ENCODE results near the gene RBM42.

The RBM42 gene

GRCh38 chr19:35621708-35622107 lies 7.1 kb upstream of the RBM42 start:
- DNase-seq (ENCODE audit: low read depth in 2 of 2) = no peak

GRCh38 chr19:35622750-35623149 lies 6.1 kb upstream of the RBM42 start:
- DNase-seq (ENCODE audit: low read depth in 2 of 2) = no peak

- no peak for DNase-seq (ENCODE audit: low read depth in 2 of 2)
Measured at GRCh38 chr19:35623327-35624010, 5.4 kb upstream of the RBM42 start.

- no peak for DNase-seq (ENCODE audit: low read depth in 2 of 2)
Measured at GRCh38 chr19:35628264-35628564, 622 bp upstream of the RBM42 start.

- no peak for DNase-seq (ENCODE audit: low read depth in 2 of 2)
Measured at GRCh38 chr19:35629332-35629633, 447 bp downstream of the RBM42 start.

GRCh38 chr19:35633727-35634440 lies 5.0 kb downstream of the RBM42 start:
- no peak for DNase-seq (ENCODE audit: low read depth in 2 of 2)

DNA sequence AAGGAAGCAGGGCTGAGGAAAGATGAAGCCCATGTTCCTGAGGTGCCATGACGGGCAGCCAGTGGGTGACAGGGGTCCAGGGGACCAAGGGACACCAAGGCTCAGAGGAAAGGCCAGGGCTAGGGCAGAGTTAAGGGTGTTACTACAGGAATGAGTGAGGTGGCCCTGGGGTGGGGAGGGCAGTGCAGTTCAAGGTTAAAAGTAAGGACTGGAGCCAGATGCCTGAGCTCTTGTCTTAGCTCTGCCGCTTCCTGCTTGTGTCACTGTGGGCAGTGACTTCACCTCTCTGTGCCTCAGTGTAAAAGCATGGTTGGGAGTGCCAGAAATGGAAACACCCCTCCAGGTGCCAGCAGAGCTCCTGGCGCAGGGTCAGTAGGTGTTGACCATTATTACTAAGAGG lies 7.8 kb downstream of the RBM42 start:
- DNase-seq (ENCODE audit: low read depth in 2 of 2) = no peak

DNA sequence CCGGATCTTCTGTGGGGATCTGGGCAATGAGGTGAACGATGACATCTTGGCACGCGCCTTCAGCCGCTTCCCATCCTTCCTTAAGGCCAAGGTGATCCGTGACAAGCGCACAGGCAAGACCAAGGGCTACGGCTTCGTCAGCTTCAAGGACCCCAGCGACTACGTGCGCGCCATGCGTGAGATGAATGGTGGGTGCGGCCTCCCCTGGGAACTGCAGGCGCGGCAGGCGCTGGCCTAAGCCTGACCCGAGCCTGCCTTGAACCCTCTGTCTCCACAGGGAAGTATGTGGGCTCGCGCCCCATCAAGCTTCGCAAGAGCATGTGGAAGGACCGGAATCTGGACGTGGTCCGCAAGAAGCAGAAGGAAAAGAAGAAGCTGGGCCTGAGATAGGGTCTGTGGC lies 8.3 kb downstream of the RBM42 start:
- DNase-seq (ENCODE audit: low read depth in 2 of 2) = no peak

DNA sequence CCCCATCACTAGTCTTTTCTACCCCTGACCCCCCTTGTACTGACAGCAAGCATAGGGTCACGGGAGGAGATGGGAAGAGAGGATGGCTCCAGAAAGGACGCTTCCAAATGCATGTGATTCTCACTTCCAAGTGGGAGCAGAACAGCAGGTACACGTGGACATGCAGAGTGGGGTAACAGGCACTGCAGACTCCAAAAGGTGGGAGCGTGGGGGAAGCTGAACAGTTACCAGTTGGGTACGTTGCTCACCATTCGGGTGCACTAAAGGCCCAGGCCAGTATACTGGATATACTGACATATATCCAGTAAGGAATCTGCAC lies 10.4 kb downstream of the RBM42 start:
- no peak for DNase-seq (ENCODE audit: low read depth in 2 of 2)

DNA sequence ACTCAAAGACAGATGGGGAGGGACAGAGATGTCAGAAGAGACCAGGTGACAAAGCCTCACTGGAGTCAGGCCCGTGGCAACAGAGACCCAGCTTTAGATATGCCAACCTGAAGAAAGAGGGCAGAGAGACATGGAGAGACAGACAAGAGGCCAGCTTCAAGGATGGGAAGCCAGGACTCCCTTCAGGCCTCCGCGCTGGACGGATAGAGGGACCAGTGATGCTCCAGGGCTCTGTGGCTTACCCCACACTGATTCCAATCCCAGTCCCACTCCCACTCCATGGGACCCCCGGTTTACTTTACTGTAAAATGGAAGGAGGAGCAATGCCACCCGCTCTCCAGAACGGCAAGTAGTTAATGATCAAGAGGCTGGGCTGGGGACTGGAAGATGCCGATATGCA lies 11.0 kb downstream of the RBM42 start:
- no peak for DNase-seq (ENCODE audit: low read depth in 2 of 2)

GRCh38 chr19:35641515-35642151 lies 12.8 kb downstream of the RBM42 start, which contains the start of gene ETV2:
ETV2 (plus strand) TSS chr19:35641745; CDS start chr19:35642461, 716 bp downstream.
- peak; percentile 29 to 37 for DNase-seq (ENCODE audit: low read depth in 2 of 2)

DNA sequence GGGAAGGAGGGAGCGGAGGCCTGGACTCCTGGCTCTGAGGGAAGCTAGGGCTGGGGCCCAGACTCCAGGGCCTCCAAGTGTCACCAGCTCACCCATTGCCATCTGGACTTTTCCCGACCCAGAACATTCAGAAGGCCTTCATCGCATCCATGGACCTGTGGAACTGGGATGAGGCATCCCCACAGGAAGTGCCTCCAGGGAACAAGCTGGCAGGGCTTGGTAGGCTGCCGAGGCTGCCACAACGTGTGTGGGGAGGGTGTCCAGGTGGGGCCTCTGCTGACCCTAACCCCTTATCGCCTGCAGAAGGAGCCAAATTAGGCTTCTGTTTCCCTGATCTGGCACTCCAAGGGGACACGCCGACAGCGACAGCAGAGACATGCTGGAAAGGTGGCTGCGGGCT lies 13.5 kb downstream of the RBM42 start:
- DNase-seq (ENCODE audit: low read depth in 2 of 2) = no peak

GRCh38 chr19:35642798-35643254 lies 14.0 kb downstream of the RBM42 start:
- no peak for DNase-seq (ENCODE audit: low read depth in 2 of 2)

- DNase-seq (ENCODE audit: low read depth in 2 of 2) = peak; percentile 55 to 59
Measured at GRCh38 chr19:35643255-35644205, 14.7 kb downstream of the RBM42 start.

DNA sequence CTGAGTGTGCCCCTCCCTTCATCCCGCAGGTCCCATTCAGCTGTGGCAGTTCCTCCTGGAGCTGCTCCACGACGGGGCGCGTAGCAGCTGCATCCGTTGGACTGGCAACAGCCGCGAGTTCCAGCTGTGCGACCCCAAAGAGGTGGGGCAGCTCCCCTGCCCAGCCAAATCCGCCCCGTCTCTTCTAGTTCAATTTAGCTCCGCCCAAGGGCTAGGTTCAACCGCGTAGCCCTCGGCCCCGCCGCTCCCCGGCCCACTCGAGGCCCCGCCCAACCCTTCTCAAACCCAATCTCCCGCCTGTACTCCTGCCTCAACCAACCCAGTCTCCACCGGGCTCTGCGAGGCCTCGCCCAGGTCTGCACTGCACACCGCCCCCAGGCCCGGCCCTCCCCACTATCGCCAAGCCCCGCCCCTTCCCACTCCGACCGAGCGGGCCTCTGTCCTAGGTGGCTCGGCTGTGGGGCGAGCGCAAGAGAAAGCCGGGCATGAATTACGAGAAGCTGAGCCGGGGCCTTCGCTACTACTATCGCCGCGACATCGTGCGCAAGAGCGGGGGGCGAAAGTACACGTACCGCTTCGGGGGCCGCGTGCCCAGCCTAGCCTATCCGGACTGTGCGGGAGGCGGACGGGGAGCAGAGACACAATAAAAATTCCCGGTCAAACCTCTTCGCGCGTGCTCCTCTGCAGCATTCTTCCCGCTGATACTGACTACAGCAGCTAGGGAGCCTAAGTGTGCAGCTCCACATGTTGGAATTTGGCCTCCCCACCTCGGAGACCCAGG lies 15.6 kb downstream of the RBM42 start:
- DNase-seq (ENCODE audit: low read depth in 2 of 2) = peak; percentile 85 to 90

DNA sequence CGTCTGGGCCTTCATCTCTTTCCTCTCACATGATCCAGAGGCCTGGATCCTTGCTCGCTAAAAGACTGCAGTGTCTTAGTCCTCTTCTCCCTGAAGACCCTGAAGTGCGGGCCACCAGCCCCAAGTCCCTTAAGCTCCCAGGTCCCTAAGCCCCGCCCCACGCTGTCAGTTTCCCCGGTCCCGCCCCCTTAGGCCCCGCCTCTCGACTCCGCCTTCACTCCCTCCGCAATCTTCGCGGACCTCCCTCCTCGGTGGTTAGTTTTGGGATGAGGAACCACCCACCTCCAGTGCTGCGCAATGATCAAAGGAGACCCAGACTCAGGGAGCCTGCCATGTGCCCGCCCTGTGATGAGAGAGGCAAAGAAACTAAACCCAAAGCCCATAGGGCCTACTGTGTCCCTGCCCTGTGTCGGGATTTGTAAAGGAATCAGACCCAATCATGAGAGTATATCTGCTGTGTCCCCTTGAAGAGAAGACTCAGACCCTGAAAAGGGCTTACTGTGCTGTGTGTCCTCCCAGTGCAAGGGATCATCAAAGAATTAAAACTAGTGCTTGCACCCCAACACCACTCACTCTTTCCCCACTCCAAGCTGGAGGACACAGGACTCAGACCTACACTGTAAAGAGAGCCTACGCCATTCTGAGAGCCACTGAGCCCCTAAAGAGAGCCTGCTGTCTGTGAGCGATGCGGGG lies 16.3 kb downstream of the RBM42 start:
- peak; percentile 29 to 59 for DNase-seq (ENCODE audit: low read depth in 2 of 2)

DNA sequence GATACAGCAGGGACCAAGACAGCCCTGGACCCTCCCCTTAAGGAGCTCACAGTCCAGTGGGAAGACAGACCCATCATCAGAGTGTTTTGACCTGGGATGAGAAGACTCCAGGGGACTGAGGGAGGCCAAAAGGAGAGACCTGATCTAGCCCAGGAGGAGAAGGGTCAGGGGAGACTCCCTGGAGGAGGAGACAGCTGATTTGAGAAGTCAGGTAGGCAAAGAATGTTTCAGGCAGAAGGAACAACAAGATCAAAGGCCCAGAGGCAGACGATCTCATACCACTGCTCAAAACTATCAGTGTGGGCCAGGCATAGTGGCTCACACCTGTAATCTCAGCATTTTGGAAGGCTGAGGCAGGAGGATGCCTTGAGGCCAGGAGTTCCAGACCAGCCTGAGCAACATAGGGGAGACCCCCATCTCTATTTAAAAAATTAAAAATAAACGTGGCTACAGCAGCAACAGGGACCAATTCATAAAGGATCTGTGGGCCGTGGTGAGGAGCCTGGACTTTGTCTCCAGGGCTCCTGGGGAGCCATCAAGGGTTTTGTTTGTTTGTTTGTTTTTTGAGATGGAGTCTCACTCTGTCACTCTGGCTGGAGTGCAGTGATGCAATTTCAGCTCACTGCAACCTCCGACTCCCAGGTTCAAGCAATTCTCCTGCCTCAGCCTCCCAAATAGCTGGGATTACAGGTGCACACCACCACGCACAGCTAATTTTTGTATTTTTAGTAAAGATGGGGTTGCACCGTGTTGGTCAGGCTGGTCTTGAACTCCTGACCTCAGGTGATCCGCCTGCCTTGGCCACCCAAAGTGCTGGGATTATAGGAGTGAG lies 17.1 kb downstream of the RBM42 start:
- no peak for DNase-seq (ENCODE audit: low read depth in 2 of 2)

DNA sequence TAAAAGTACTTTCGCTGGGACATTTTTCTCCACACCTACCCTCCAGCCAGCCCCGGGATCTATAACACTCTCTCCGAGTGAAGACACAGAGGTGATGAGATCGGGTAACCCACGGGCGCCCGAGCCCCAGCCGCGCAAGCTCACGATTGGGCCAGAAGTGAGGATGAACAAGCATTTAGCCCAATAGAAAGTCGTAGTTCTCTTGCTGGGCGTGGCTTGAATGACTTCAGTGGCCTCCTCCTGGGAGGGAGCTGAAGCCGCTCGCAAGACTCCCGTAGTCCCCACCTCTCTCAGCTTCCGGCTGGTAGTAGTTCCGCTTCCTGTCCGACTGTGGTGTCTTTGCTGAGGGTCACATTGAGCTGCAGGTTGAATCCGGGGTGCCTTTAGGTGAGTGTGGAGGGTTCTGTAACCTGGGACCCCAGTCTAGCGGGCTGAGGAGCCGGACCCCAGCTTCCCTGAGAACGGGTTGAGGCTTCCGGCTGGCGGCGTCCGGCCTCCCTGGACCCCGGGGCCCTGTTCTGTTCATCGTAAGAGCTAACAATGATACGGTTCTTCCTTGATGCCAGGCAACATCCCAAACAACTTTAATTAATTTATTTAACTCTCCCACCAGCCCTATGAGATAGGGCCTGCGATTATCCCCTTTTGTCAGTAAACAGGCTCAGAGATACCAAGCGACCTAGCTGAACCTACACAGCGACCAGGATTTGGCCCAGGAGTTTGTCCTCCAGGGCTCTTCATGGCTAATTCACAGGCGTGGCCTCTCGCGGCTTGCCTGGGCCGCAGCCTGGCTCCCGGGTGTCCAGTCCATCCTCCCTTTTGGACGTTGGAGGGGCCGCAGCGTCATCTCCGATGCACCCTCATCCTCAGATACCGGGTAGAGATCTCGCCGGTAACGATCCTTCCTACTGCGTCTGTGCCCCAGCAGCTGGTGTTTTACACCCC lies 19.5 kb downstream of the RBM42 start, which contains the start of gene COX6B1:
Gene COX6B1, plus strand, starts transcription at position 307 of the 945 bp plus-strand sequence. CDS start 2,921 bp downstream, outside the sequence.
- peak; percentile 75 to 92 for DNase-seq (ENCODE audit: low read depth in 2 of 2)

- no peak for DNase-seq (ENCODE audit: low read depth in 2 of 2)
Measured at GRCh38 chr19:35650581-35650980, 21.7 kb downstream of the RBM42 start.
